Measurements from ENCODE around the gene C11orf68.

C11orf68 gene

DNA sequence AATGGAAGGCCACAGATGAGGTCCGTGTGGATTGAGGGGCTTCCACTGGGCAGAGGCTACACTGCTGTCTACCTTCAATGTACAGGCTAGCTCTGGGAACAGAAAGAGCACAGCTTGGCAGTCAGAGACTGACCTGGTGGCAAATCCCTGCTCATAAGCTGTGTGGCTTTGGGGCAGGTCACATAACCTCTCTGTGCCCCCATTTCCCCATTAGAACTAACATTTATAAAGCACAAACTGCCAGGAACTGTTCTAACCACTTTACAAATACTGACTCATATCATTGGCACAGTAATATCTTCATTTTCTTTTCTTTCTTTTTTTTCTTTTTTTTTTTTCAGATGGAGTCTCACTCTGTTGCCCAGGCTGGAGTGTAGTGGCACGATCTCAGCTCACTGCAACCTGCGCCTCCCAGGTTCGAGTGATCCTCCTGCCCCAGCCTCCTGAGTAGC is 21.8 kb downstream of the C11orf68 start:
- TF ChIP-seq POLR2AphosphoS5 (IDR thresholded peaks at IDR 0.05; ENCODE audit: low read depth) (no peak), GABPA (IDR thresholded peaks at IDR 0.05; ENCODE audit: low read depth) (no peak), SPI1 (IDR thresholded peaks at IDR 0.05; ENCODE audit: borderline replicate concordance, low read depth) (no peak)
- TF ChIP-seq, protein P1, sequence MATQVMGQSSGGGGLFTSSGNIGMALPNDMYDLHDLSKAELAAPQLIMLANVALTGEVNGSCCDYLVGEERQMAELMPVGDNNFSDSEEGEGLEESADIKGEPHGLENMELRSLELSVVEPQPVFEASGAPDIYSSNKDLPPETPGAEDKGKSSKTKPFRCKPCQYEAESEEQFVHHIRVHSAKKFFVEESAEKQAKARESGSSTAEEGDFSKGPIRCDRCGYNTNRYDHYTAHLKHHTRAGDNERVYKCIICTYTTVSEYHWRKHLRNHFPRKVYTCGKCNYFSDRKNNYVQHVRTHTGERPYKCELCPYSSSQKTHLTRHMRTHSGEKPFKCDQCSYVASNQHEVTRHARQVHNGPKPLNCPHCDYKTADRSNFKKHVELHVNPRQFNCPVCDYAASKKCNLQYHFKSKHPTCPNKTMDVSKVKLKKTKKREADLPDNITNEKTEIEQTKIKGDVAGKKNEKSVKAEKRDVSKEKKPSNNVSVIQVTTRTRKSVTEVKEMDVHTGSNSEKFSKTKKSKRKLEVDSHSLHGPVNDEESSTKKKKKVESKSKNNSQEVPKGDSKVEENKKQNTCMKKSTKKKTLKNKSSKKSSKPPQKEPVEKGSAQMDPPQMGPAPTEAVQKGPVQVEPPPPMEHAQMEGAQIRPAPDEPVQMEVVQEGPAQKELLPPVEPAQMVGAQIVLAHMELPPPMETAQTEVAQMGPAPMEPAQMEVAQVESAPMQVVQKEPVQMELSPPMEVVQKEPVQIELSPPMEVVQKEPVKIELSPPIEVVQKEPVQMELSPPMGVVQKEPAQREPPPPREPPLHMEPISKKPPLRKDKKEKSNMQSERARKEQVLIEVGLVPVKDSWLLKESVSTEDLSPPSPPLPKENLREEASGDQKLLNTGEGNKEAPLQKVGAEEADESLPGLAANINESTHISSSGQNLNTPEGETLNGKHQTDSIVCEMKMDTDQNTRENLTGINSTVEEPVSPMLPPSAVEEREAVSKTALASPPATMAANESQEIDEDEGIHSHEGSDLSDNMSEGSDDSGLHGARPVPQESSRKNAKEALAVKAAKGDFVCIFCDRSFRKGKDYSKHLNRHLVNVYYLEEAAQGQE (IDR thresholded peaks at IDR 0.05; ENCODE audit: insufficient replicate concordance, low read depth) = no peak
- TF ChIP-seq, protein P2, sequence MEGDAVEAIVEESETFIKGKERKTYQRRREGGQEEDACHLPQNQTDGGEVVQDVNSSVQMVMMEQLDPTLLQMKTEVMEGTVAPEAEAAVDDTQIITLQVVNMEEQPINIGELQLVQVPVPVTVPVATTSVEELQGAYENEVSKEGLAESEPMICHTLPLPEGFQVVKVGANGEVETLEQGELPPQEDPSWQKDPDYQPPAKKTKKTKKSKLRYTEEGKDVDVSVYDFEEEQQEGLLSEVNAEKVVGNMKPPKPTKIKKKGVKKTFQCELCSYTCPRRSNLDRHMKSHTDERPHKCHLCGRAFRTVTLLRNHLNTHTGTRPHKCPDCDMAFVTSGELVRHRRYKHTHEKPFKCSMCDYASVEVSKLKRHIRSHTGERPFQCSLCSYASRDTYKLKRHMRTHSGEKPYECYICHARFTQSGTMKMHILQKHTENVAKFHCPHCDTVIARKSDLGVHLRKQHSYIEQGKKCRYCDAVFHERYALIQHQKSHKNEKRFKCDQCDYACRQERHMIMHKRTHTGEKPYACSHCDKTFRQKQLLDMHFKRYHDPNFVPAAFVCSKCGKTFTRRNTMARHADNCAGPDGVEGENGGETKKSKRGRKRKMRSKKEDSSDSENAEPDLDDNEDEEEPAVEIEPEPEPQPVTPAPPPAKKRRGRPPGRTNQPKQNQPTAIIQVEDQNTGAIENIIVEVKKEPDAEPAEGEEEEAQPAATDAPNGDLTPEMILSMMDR (IDR thresholded peaks at IDR 0.05; ENCODE audit: insufficient read depth, low read length) = no peak
- Histone ChIP-seq H3K27me3 (ENCODE audit: insufficient read depth, poor library complexity, severe bottlenecking) (no peaks in the 10 kb centered on the region), H3K27ac (replicated peaks) (no peak overlapping the region), H3K4me3 (replicated peaks; ENCODE audit: insufficient read depth, low read length) (no peak overlapping the region)
- DNase-seq (ENCODE audit: low read depth in 1 of 2, low spot score in 1 of 2) = no peak

GRCh38 chr11:65896034-65896999 is 22.5 kb downstream of the C11orf68 start:
- Histone ChIP-seq H3K27ac (replicated peaks) (no peak overlapping the region), H3K27me3 (ENCODE audit: insufficient read depth, poor library complexity, severe bottlenecking) (no peaks in the 10 kb centered on the region), H3K4me3 (replicated peaks; ENCODE audit: insufficient read depth, low read length) (no peak overlapping the region)
- TF ChIP-seq GABPA (IDR thresholded peaks at IDR 0.05; ENCODE audit: low read depth) (no peak), POLR2AphosphoS5 (IDR thresholded peaks at IDR 0.05; ENCODE audit: low read depth) (no peak), SPI1 (IDR thresholded peaks at IDR 0.05; ENCODE audit: borderline replicate concordance, low read depth) (no peak)
- TF ChIP-seq, protein P2 (IDR thresholded peaks at IDR 0.05; ENCODE audit: insufficient read depth, low read length) = no peak
- TF ChIP-seq, protein P1 (IDR thresholded peaks at IDR 0.05; ENCODE audit: insufficient replicate concordance, low read depth) = no peak
- DNase-seq (ENCODE audit: low read depth in 1 of 2, low spot score in 1 of 2) = no peak

- H3K4me3 ChIP-seq (replicated peaks; ENCODE audit: insufficient read depth, low read length) = no peak overlapping the region
- TF ChIP-seq POLR2AphosphoS5 (IDR thresholded peaks at IDR 0.05; ENCODE audit: low read depth) (no peak), GABPA (IDR thresholded peaks at IDR 0.05; ENCODE audit: low read depth) (no peak), SPI1 (IDR thresholded peaks at IDR 0.05; ENCODE audit: borderline replicate concordance, low read depth) (no peak)
- TF ChIP-seq, protein P1 (IDR thresholded peaks at IDR 0.05; ENCODE audit: insufficient replicate concordance, low read depth) = no peak
- TF ChIP-seq, protein P2 (IDR thresholded peaks at IDR 0.05; ENCODE audit: insufficient read depth, low read length) = no peak
- DNase-seq (ENCODE audit: low read depth in 1 of 2, low spot score in 1 of 2) = no peak
- H3K27me3 ChIP-seq (ENCODE audit: insufficient read depth, poor library complexity, severe bottlenecking) = no peaks in the 10 kb centered on the region
- H3K27ac ChIP-seq (replicated peaks) = no peak overlapping the region
Observed at GRCh38 chr11:65895482-65895981, 23.3 kb downstream of the C11orf68 start.

Measured in HL-60 (cell line).